Dedifferentiated amniotic fluid mesenchymal stem cell (primary cell): ENCODE measurements around the gene HNRNPLL.
A peak's percentile ranks its signal among the peaks of the same experiment; 100 is the strongest.
"Not testable (repeated sequence)": the region's sequence is repeated elsewhere in the genome, so short reads cannot be mapped to it uniquely, and the experiment has no call there.

Source experiments
- DNase-seq: peaks from one replicate; pipeline ENCODE4 v3.0.0-alpha.2; 2016; ENCODE audit errors: extremely low spot score

HNRNPLL gene

DNA sequence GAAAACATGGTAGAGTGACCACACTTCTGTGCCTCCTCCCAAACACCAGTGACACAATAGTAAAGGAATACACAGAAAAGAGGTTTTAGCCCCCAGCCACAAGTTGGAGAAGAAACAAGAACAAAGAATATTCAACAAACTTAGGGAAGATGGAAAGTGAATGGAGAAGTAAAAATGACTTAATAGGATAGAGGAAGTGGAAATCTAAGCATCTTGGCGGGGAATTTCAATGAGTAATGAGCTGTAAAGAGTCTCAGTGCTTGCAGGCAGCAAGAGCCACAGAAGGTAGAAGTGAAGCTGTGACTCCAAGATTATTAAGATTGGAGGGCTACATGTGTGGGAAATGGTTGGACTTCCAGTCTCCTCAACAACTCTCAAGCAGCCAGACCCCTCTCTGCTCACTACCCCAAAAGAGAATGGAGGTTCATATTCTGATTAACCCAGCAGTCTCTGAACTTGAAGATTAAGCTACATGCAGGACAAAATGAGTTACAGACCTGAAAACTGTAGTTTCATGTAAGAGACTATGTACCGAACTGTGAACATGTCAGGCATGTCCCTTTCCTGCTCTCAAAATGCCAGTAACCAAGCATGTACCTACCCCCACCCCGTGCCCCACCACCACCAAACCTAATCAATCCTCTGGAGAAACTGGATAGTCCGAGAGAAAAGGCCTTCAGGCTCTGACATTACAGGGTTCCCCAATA lies 16.9 kb upstream of the HNRNPLL start:
- no peak for DNase-seq

DNA sequence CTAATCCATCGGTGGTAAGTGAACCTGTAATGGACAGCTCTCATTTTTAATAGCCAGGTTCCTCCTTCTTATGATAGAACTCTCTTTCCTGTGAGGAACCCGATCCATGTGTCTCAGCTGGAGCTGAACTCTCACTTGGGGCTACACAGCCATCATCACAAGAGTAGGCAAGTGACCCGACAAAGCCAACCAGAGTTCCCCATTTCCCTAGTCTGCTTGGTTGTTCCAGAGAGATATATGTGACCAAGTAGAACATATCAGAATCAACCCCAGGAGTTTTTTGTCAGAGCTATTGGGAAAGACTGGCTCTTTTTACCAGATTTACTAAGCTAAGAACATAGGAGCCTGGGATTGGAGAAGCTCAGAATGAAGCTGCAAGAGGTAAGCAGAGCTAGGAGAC lies 14.6 kb upstream of the HNRNPLL start:
- no peak for DNase-seq

DNA sequence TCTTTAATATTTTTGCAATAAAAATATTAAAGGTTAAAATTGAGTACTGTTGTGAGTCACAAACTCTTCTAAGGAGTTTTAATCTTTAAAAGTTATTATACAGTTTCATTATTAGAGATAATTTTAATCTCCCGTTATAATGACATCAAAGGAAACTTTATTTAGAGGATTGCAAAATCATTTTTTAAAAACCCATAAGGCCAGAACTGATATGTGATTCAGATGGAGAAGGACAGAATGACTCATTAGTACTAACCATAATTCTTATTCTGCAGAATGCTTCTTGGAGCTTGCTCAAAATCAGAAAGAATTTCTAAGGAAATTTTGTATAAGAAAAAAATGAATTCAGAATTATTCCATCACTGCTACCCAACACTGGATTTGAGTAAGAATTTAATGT lies 12.5 kb upstream of the HNRNPLL start:
- DNase-seq: no peak

DNA sequence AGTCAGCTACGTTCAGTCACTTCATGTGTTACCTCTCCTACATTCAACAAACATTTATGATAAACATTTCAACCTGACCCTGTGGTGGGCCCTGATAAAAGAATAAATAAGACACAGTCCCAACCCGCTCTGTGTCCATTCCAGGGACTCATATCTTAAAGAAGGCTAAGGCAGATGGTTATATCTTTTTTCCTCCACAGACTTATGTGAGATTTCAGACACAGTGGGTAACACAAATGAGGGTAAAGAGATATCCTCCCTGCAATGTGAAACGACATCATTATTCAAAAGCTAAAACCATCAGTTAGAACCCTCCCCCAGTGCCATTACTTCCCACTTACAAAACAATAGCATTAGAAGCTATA lies 11.1 kb upstream of the HNRNPLL start:
- no peak for DNase-seq

DNA sequence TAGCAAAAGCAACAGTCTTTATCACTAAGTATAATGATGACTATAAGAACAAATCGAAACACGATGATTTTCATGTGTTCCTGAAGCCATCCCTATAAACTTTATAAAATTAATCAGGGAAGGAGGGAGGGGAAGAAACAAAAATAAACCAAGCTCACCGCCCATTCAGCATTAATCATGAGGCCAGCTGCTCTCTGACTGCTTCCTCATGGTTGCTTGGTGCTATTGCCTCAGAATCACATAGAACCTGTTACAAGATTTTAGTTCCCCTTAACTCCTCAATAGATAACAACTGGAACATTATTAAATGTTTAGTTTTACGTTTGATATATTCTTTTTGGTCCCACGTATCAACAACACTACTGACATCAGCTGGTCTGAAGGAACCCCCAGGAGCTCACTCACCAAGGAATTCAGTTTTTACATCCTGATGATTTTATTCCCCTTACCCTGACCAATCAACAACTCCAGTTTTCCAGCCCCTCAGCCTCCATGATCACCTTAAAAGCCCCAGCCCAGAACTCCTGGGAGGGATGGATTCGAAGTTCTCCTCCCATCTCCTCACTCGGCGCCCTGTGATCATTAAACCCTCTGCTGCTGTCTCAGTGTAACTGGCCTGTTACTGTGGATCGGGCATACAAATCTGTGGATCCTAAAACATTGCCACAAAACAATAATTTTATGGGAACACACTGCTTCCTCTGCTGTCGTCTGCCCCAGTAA lies 10.6 kb upstream of the HNRNPLL start:
- DNase-seq: no peak

DNA sequence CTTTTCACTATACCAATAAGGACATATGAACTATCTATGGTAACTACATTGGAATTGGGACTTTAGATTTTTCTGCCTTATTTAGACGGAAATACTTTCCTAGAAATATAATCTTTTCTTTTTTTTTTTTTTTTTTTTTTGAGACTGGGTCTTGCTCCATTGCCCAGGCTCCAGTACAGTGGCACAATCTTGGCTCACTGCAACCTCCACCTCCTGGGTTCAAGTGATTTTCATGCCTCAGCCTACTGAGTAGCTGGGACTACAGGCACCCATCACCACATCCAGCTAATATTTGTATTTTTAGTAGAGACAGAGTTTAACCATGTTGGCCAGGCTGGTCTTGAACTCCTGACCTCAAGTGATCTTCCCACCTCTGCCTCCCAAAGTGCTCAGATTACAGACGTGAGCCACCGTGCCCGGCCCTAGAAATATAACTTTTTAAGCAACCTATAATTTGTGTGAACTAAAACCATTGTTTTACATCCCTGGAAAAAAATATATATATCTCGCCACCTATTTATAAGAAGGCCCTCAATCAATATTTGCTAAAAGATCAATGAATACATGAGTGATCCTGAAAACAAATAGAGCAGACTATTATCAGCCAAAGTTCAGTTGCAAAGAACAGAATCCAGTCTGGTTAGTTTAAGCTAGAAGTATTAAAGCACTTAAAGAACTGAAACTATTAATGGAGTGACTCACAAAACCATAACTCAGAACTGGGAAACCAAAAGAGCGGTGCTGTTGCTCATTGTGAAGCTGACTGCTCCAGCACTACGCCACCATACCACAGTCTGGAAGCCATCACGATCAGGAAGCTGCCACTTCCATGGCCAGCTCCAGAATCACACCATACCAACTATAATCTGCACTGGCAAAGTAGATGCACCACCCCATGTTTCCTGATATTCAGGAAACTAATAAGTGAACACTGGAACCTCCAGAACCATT lies 8.4 kb upstream of the HNRNPLL start:
- DNase-seq: no peak

DNA sequence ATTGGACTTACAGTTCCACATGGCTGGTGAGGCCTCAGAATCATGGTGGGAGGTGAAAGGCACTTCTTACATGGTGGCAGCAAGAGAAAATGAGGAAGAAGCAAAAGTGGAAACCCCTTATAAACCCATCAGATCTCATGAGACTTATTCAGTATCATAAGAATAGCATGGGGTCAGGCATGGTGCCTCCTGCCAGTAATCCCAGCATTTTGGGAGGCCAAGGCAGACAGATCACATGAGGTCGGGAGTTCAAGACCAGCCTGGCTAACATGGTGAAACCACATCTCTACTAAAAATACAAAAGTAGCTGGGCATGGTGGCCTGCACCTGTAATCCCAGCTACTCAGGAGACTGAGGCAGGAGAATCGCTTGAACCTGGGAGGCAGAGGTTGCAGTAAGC lies 6.5 kb upstream of the HNRNPLL start:
- not testable (repeated sequence) for DNase-seq

DNA sequence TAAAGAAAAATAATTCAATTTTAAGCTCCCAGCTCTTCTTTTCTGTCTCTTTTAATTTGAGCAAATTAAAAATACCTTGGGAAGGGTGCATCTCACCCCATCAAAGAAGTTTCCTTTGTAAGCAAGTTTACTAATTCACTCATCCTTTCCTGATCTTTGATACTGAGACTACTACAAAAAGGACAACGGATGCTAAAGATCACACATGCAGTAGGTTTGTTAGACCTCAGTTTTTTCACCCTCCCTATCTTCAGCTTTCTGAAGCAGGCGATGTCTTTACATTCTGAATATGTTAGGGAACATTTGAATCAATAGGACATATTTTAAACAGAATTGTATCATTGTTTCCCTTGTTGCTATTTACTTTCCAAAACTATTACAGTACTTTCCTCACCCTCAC lies 6.0 kb upstream of the HNRNPLL start:
- DNase-seq: no peak

DNA sequence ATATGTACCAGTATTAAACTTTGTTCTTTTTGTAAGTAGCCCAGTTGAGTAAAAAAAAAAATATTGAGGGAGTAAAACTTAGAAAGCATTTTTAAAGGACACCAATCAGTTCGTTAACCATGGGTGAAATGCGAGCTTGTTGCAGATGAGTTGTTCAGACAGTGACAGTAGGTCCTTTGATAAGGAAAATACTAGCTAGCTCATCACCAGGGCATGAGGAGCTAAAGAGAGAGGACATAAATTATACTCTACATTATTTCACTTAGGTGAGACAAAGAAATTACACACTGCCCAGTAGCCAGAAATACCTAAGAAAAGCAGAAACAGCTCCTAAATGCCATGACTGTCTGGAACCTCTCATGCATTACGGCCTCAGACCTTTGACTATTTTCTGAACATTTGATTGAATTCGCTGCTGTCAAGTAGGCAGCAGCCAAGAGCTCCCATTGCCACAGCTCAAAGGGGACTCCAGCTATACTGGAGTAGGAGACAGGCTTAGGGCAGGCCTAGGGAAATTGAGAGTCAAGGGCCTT lies 2.6 kb upstream of the HNRNPLL start:
- no peak for DNase-seq

DNA sequence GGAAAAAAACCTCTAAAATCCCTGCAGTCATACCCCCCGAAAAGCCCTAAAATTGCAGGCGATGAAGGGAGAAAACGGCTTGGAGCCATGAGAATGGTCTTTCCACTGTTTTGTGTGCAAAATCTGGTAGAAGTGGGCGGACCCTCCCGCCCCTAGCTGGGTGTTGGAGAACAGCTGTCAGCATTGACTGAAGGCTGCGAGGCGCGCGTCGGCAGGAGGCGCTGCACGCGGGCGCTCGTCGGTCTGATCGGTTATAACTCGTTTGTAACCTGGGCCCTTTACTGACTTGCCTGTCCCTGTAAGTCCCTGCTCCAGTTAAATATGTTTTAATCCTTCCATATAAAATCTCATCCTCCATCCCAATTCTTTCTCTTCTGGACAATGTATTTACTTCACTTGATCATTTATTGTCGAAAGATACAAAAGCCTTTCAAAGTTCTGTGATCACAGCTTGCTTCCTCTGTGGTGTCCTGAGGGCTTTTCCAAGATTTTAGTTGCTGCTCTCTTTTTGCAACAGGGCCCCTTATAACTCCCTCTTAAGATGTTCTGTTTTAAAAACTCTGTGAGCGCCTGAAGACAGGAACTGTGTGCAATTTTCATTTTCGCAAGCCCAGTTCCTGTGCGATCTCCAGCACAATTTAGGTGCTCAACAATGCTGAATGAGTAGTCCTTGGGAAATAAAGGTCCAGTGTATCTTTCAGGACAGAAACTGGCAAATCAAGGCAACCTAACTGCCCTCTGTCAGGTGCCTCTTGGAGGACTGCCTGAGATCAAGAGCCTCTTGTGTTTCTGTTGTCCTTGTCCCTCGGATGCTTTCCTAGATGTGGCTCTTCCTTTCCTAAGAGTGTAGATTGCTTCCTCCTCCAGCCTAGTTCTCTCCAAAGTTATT lies 918 bp upstream of the HNRNPLL start:
- peak; percentile 71 for DNase-seq

DNA sequence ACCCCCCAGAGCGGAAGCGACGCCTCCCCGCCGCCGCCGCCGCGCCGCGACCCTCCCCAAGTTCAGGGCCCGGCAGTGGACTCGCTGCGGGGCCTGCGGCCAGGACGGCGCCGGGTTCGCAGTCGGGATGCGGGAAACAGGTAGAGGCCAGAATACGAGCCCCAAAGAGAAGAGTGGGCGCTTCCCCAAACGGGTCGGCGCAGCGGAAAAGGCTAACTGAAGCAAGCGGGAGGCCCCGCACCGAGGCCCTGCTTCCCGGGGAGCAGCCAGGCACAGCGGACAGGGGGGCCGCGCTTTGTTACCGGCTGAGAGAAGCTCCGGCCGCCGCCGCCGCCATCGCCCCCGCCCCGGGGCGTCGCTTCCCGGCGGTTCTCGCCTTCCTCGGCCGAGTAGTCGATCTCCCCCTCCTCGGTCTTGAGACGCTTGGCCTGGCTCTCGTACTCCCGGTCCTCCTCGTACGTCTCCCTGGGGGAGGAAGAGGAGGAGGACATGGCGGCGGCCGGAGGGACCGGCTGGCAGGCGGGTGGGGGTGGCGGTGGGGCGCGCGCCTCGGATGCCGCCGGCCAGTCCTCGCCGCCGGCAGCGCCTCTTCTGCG lies 494 bp downstream of the HNRNPLL start:
- no peak for DNase-seq

DNA sequence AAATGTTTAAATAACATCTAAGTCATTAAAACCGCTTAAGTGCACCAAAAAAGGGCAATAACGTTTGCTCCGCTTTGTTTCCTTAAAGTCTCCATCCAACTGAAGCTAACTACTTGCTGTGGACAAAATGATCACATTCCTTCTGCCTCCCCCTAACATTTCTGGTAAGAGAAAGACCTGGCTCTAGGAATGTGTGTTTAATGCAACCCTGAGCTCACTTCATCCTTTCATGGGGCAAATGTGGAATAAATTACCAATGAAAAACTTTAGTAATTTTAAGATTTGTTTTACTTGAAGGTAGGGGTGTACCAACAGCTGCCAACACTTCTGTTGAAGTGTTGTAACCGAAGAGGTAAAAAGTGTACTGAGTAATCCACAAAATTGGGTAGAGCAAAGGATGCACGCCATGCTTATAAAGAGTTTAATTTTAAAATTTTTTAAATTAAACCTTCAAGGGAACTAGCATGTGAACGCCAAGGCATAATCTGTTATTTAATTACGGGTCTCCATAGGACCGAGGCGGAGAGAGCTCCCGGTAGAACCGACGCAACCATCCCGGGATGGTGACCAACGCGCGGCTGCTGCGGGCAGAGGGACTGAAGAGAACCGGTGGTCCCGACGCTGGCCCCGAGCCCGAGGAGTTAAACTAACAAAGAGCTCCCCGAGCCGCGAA lies 1.1 kb downstream of the HNRNPLL start:
- DNase-seq: no peak

DNA sequence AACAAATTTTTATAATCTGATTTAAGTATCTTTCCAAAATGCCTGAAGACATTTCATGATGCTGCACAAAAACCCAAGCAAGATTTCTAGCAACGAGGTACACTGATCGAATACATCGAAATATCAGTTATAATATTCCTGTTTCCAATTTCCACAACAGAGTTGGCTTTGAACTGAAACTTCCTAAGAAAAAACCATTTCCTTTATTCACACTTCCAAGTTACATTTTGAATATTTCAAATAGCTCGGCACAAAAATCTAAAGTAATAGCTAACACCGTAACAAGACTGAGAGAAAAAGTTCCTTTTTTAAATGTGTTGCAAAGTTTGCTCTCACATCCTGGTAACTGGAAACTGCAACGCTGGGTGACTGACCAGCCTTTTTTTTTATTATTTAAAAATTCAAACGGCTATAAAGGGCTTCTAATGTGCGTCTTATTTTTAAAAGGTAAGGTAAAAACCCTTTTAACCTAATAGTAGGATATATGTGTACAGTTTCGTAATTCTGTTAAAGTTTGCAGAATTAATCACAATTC lies 1.7 kb downstream of the HNRNPLL start:
- no peak for DNase-seq

DNA sequence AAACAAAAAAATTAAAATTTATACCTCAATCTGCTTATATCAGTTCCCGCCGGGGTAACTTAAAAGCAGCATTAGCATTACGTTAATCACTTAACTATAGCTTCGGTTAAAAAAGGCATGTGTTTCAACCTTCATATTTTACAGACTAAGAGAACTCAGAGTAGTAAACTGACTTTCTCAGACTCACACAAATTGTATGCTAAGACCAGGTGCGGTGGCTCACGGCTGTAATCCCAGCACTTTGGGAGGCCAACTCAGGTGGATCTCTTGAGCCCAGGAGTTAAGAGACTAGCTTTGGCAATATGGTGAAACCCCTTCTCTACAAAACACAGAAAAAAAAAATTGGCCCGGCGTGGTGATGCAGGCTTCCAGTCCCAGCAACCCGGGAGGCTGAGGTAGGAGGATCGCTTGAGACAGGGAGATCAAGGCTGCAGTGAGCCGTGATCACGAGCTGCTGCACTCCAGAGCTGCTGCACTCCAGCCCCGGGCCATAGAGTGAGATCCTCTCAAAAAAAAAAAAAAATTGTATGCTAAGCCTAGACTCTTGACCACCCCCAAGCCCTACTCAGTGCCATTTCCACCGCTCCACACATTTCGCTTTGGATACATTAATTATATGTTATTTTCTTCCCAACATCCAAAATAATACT lies 2.4 kb downstream of the HNRNPLL start:
- no peak for DNase-seq

DNA sequence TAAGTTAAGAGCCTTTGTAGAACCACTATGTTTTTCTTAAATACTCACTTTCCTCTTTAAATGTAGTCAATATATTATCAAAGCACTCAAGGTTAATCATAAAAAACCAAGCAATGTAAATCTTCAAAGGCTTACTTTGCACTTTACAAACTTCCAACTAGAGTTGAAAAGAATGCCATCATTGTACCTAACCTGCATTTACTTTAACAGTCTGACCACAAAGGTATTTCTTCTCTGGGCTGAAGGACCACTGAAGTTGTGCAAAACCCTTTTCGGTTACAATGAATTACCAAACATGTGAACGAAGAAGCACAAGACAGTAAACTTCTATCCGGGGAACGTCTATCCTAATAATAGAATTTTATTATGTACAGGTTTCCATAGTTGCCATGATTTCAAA lies 3.0 kb downstream of the HNRNPLL start:
- DNase-seq: no peak

DNA sequence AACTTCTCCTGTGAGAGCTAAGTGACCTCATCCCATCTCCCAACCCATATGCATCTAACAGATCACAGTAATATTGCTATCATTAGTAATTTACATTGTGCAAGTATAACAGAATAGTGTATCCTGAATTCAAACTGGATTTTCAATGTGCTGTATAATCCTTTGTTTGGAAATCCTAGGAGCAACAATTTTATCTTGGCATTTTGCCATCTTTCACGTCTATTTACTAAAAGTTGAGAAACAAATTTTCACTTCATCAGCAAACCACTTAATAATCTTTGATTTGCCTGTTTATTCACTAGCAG lies 3.8 kb downstream of the HNRNPLL start:
- DNase-seq: no peak

DNA sequence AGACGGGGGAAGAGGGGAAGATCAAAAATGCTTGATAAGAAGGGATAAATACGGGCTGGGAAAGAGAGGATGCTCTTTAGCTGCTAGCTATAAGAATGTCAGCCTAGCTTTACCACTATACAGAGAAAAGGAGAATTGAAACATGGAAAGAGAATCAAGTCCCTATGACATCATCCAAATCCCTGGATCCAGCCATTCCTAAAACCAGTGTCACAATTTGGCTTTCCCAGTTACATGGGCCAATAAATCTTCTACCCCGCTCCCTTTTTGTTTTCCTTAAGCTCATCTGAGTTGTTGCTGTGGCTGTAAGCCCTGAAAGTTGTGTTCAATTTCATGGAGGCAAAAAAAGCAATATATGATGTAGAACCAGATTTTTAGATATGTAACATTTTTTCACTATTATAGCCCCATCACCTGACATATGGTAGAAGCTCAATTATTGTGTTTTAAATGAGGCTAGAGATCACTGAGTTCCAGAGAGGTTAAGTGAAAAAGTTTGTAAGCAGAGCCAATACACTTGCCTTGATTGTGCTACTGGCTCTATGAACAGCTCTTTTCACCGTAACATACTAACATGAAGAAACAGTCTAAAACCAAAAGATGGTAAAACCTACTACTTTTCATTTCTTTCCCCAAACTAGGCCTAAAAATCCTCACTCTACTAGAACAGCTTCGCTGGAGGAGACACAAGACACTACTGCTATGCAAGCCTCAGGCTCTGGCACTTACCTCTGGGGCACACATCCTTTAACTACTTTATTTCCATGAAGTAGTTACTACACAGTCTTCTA lies 4.3 kb downstream of the HNRNPLL start:
- DNase-seq: no peak

DNA sequence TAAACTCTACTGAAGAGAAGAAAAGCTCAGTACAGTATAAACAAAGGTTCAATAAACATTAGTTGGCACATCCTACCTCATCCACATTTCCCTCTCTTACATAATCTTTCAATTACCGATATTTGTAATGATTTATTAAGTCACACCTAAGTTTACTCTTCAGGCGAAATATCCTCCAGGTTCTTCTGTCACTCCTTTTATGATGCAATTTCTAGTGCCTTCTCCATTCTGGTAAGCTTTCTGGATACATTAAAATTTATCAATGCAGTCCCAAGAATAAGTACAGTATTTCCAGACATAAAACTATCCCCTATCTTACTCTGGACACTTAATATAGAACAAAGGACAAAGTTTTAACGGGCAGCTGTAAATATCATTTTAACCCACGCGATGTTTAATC lies 5.6 kb downstream of the HNRNPLL start:
- DNase-seq: no peak

DNA sequence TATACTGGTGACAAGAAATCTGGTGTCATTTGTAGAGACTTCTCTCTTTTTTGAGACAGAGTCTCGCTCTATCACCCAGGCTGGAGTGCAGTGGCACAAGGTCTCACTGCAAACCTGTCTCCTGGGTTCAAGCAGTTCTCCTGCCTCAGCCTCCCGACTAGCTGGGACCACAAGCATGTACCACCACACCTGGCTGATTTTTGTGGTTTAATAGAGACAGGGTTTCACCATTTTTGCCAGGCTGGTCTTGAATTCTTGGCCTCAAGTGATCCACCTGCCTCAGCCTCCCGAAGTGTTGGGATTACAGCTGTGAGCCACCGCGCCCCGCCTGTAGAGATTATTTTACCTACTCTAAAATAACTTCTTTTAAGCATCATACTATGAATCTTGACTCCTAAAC lies 6.5 kb downstream of the HNRNPLL start:
- DNase-seq: no peak
